ENCODE data around the gene PGD. TPM values are rescaled to one million over a fixed set of nuclear protein-coding genes. Genes with fewer than 3 reads are reported as not detected.
A peak's percentile ranks its signal among the peaks of the same experiment; 100 is the strongest.

Gene PGD
- polyA plus RNA-seq, 1 experiment = 155 TPM

- POLR2A ChIA-PET = interaction anchor here (0.6 to 1.7 kb wide), 2 partner anchors 66 to 354 kb away, joined by 4 to 7 read pairs; no protein-coding TSS in a partner anchor
- DNase-seq (ENCODE audit: low read depth, low spot score) = no peak
- H3K9me3 ChIP-seq (ENCODE audit: control insufficient read depth, insufficient read depth, low read length) = no peaks in the 10 kb centered on the region; the same call in 1 of the 2 replicates
Measured at GRCh38 chr1:10428984-10429383, 30.1 kb downstream of the PGD start.

GRCh38 chr1:10429868-10430215, 31.0 kb downstream of the PGD start:
- no peak for TF ChIP-seq CTCF (IDR thresholded peaks at IDR 0.05; ENCODE audit: low read depth, low read length)
- POLR2A ChIA-PET = interaction anchor here (0.6 to 1.9 kb wide), 6 partner anchors 10 to 507 kb away, joined by 3 to 7 read pairs (median 6); partner anchors contain the start of gene PGD
- peak overlapping the region; percentile 87 for H3K4me3 ChIP-seq (ENCODE audit: low read depth, low read length)
- H3K27ac ChIP-seq (ENCODE audit: low read depth, low read length) = no peak overlapping the region
- CTCF ChIA-PET = interaction anchor here (0.6 to 4.8 kb wide), 24 partner anchors 10 to 745 kb away, joined by 3 to 98 read pairs (median 4); partner anchors contain the start of gene CORT
- no peak for DNase-seq (ENCODE audit: low read depth, low spot score)
- H3K27me3 ChIP-seq (ENCODE audit: control insufficient read depth, insufficient read depth, low read length) = no peaks in the 10 kb centered on the region
- H3K9me3 ChIP-seq (ENCODE audit: control insufficient read depth, insufficient read depth, low read length) = no peaks in the 10 kb centered on the region; the same call in 1 of the 2 replicates

More at GRCh38 chr1:10428984-10429383, 30.1 kb downstream of the PGD start:
- TF ChIP-seq CTCF (IDR thresholded peaks at IDR 0.05; ENCODE audit: low read depth, low read length) = no peak
- CTCF ChIA-PET = interaction anchor here (0.7 to 4.8 kb wide), 11 partner anchors 13 to 609 kb away, joined by 3 to 98 read pairs (median 8); partner anchors contain the start of genes CORT and KIF1B
- no peak overlapping the region for H3K27ac ChIP-seq (ENCODE audit: low read depth, low read length)
- no peaks in the 10 kb centered on the region for H3K27me3 ChIP-seq (ENCODE audit: control insufficient read depth, insufficient read depth, low read length)
- no peak overlapping the region for H3K4me3 ChIP-seq (ENCODE audit: low read depth, low read length)

- peak within 1 kb of the TSS; percentile 87 for H3K4me3 ChIP-seq (ENCODE audit: low read depth, low read length)
- no peaks in the 10 kb centered on the region; the same call in 1 of the 2 replicates for H3K9me3 ChIP-seq (ENCODE audit: control insufficient read depth, insufficient read depth, low read length)
- DNase-seq (ENCODE audit: low read depth, low spot score) = peak; percentile 55
- ChIA-PET POLR2A (interaction anchor here (0.6 to 1.9 kb wide), 5 partner anchors 11 to 64 kb away, joined by 4 to 7 read pairs (median 6); partner anchors contain the start of gene PGD), CTCF (interaction anchor here (0.6 to 4.8 kb wide), 21 partner anchors 10 to 746 kb away, joined by 3 to 98 read pairs (median 4); no protein-coding TSS in a partner anchor)
- peak within 1 kb of the TSS; percentile 68 for H3K27ac ChIP-seq (ENCODE audit: low read depth, low read length)
- TF ChIP-seq CTCF (IDR thresholded peaks at IDR 0.05; ENCODE audit: low read depth, low read length) = peak; percentile 86
- H3K27me3 ChIP-seq (ENCODE audit: control insufficient read depth, insufficient read depth, low read length) = no peaks in the 10 kb centered on the region
Measured at GRCh38 chr1:10430216-10431069, 31.6 kb downstream of the PGD start, which contains the start of gene CENPS. Gene CENPS (plus strand): TSS chr1:10430433. CDS start chr1:10430518, 85 bp downstream.

- POLR2A ChIA-PET = interaction anchor here (1.9 kb wide), 2 partner anchors 33 to 50 kb away, joined by 4 to 7 read pairs; partner anchors contain the start of gene PGD
- Histone ChIP-seq H3K27ac (ENCODE audit: low read depth, low read length) (peak overlapping the region; percentile 68), H3K4me3 (ENCODE audit: low read depth, low read length) (peak overlapping the region; percentile 87), H3K27me3 (ENCODE audit: control insufficient read depth, insufficient read depth, low read length) (no peaks in the 10 kb centered on the region), H3K9me3 (ENCODE audit: control insufficient read depth, insufficient read depth, low read length) (no peaks in the 10 kb centered on the region; the same call in 1 of the 2 replicates)
- DNase-seq (ENCODE audit: low read depth, low spot score) = no peak
- TF ChIP-seq CTCF (IDR thresholded peaks at IDR 0.05; ENCODE audit: low read depth, low read length) = no peak
- CTCF ChIA-PET = interaction anchor here (3.6 to 4.8 kb wide), 4 partner anchors 11 to 63 kb away, joined by 15 to 98 read pairs (median 53); no protein-coding TSS in a partner anchor
Measured at GRCh38 chr1:10431070-10431730, 32.3 kb downstream of the PGD start.
